ENCODE results near the gene NEK2.
"Not testable (repeated sequence)": the region's sequence is repeated elsewhere in the genome, so short reads cannot be mapped to it uniquely, and the experiment has no call there.

Gene NEK2

GRCh38 chr1:211650904-211651303 lies 24.5 kb downstream of the NEK2 start:
- no peak for DNase-seq (ENCODE audit: low spot score)

DNA sequence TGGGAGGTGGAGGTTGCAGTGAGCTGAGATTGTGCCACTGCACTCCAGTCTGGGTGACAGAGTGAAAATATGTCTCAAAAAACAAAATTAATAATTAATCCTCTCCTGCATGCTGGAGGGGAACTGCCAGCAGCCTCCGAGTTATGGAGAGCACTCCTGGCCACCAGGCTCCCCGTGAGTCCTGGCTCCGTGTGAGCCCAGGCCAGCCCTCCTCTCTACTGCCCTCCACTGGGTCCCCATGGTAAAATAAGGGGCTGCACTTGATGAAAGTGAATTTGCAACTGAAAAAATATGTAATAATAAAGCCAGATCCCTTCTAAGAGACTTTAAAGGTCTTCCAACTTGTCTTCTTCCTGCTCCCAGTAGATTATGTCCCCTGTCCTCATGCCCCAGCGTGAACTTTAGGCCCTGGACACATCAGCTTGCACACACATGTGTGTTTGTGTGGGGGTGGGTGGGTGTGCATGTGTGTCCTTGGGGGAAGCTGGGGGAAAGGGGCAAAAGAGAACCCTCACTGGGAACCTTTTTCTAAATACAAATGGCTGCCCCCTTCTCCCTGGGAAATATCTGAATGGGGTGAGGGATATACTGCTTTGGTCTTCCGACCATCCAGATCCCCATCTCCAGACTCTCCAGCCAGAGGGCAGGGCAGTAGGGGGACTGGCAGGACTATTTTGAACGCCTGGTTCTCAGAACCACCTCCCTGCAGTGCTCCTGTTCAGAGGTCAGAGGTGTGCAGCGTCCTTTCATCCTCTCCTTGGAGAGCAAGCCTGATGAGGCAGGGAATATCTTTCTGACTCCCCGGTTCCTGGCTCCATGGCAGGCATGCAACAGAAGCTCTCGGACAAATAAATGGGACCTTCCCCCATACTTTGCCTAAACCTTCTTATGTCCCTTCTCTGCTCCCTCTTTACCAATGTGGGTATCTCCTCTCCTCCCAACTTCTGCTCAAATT lies 26.2 kb downstream of the NEK2 start:
- no peak for DNase-seq (ENCODE audit: low spot score)

DNA sequence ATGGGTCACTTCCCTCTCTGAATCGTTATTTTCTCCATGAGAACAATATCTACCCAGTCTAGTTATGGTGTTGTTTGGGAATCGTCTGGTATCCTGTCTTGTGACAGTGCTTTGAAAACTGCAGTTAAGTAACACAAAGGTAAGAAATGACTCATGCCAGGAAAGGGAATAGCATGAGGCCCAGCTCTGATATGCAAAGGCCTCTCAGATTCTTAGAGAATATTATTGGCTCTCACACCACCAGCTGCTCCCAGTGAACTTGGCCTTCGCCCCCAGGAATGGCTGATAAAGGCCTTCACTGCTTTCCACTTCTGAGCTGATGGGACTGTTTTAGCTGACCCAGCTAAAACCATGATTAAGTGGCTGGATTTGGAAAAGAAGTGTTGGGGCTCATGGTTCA lies 27.1 kb downstream of the NEK2 start:
- DNase-seq (ENCODE audit: low spot score): no peak

DNA sequence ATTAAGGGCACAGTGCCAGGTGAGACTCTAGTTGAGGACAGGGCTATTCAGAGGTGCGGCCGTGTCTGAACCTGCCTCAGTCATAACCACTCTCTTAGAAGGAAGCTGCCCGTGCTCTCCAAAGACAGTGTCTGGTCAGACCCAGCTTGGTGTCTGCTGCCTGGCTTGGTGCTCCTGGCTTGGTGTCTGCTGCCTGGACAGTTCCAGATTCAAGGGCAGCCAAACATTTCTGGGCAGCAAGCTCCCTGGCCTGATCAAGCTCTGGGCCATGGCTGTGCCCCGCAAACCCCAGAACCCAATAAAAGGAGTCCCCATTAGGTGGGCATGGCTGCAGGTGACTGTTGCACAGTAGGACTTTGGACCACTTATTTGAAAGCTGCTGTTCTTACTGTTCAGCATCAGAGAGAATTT lies 27.7 kb downstream of the NEK2 start:
- DNase-seq (ENCODE audit: low spot score): no peak

DNA sequence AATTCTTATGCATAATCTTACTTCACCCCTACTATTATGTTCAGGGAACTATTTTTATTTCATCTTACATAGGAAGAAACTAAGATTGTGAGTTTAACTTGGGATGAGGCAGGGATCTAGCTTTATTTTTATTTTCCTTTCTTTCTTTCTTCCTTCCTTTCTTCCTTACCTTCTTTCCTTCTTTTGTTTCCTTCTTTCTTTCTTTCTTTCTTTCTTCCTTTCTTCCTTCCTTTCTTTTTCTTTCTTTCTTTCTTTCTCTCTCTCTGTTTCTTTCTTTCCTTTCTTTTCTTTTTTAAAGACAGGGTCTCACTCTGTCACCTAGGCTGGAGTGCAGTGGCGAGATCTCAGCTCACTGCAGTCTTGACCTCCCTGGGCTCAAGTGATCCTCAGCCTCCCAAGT lies 28.9 kb downstream of the NEK2 start:
- DNase-seq (ENCODE audit: low spot score): no peak

DNA sequence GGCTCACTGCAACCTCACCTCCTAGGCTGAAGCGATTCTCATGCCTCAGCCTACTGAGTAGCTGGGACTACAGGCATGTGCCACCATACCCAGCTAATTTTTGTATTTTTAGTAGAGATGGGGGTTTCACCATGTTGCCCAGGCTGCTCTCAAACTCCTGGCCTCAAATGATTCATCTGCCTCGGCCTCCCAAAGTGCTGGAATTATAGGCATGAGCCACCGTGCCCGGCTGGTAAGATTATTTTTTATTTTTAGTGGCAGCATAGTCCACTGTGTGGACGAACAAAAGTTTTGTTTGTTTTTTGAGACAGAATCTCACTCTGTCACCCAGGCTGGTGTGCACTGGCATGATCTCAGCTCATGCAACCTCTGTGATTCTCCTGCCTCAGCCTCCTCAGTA lies 29.8 kb downstream of the NEK2 start:
- DNase-seq (ENCODE audit: low spot score): not testable (repeated sequence)

GRCh38 chr1:211644653-211645052 lies 30.8 kb downstream of the NEK2 start:
- DNase-seq (ENCODE audit: low spot score): no peak

DNA sequence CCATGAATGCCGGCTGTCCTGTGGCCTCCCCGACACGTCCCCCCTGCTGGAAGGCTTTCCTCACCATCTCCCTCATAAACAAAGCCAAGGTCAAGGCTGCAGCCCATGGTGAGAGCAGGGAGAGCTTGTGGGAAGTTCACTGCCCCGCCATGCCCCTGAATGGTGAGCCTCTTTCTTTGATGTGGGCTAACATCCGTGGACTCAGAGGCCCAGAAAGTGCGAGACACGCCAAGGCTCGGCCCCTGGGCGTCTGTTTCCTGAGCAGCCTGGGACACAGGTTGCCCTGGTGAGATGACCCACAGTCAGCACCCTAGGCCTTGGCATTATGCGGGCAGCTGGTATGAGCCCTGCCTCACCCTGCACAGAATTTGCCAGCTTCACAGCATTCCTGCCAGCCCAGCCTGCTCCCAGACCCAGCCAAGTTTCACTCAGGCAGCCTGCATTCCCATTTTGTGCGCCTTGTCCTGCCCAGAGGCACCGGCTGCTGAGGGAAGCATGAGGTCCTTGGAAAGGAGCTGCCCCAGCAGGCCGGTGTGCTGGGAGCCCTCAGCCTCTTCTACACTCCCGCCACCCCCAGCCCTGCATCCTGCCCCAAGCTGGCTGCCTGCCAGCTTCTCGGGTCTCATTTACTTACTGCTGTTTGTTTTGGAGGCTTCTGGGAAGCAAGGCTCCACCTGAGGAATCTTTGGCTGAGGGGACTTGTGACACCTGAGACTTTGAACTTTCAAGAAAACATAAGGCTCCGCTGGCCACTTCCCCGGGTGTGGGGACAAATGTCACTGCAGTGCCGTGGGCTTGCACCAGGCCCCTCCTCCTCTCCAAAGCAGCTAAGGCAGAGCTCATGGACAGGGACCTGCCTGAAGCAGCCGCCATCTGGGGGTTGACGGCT lies 31.9 kb downstream of the NEK2 start:
- DNase-seq (ENCODE audit: low spot score): no peak

DNA sequence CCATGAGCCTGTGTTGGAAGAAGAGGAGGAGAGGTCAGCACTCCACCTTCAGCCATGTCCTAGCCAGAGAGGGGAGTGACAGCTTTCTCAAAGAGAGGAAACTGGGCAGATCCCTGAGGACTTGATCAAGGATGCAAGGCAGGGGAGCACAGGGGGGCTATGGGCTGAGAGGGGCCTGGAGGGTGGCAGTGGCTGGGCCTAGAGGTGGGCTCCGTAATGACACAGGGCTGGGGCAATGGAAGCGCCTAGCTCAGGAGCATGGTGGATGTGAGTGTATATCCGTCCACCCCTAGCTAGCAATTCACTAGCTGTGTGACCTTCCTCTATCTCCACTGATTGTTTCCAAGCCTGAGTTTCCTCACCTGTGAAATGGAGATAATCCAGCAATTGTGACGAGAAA lies 32.6 kb downstream of the NEK2 start:
- no peak for DNase-seq (ENCODE audit: low spot score)

GRCh38 chr1:211641942-211642341 lies 33.5 kb downstream of the NEK2 start:
- no peak for DNase-seq (ENCODE audit: low spot score)

- no peak for DNase-seq (ENCODE audit: low spot score)
These were observed 34.2 kb downstream of the NEK2 start for GRCh38 chr1:211641044-211641800.

GRCh38 chr1:211640301-211640630 lies 35.2 kb downstream of the NEK2 start:
- no peak for DNase-seq (ENCODE audit: low spot score)

GRCh38 chr1:211639475-211640300 lies 35.7 kb downstream of the NEK2 start:
- DNase-seq (ENCODE audit: low spot score): no peak

GRCh38 chr1:211638689-211639101 lies 36.7 kb downstream of the NEK2 start:
- DNase-seq (ENCODE audit: low spot score): no peak

DNA sequence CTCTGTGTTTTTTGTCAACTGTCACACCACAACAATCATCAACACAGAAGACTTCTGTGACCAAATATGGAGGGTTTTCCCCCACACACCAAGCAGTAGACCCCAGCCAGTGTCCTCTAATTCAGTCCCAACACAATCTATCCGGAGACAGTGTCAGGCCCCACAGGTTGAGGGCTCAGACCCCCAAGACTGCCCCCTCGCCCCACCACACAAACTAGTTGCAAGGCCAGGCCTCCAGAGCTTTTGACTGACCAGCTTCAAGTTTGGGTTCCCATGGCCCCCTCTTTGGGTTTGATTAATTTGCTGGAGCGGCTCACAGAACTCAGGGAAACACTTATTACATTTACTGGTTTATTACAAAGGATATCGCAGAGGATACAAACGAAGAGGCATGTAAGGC lies 37.2 kb downstream of the NEK2 start:
- no peak for DNase-seq (ENCODE audit: low spot score)

GRCh38 chr1:211637066-211637465 lies 38.4 kb downstream of the NEK2 start:
- DNase-seq (ENCODE audit: low spot score): no peak

GRCh38 chr1:211636575-211637029 lies 38.8 kb downstream of the NEK2 start:
- peak; percentile 23 for DNase-seq (ENCODE audit: low spot score)

DNA sequence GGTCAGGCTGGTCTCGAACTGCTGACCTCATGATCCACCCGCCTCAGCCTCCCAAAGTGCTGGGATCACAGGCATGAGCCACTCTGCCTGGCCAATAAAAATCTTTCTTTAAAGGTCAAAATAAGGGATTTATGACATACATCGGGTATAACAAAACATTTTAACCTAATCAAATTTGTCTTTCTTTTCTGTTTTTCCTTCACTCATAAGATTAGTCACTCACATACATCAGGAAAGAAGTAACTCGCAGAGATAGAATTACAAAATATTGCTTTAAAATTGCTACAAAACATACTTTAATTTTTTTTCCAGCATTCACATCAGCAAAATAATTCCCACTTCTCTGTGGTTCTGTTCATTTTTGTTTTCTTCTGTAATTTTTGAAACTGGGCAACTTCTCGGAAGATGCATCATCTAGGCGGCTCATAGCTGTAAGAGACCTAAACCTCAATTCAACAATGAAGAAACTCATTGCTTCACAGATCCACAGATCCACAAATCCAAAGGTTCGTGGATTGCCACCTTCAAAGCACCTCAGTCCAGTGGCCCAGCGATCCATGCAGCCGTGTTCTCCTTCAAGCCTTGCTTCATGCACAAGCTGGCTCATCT lies 39.7 kb downstream of the NEK2 start:
- DNase-seq (ENCODE audit: low spot score): no peak

- DNase-seq (ENCODE audit: low spot score): no peak
These were observed 40.5 kb downstream of the NEK2 start for GRCh38 chr1:211634931-211635330.

DNA sequence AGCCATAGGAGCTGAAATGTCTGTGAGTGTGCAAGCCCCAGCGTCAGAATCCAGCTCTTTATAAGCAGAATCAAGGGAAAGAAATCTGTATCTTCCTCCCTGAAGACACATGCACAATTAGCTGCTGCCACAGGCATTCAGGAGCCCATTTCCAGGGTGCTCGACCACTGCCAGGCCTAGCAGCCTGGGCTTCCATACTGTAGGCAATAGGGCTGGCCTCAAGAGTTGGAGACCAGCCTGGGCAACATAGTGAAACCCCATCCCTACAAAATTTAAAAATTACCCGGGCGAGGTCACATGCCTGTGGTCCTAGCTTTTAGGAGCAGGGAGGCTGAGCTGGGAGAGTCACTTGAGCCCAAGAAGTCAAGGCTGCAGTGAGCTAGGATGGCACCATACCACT lies 41.0 kb downstream of the NEK2 start:
- DNase-seq (ENCODE audit: low spot score): no peak

DNA sequence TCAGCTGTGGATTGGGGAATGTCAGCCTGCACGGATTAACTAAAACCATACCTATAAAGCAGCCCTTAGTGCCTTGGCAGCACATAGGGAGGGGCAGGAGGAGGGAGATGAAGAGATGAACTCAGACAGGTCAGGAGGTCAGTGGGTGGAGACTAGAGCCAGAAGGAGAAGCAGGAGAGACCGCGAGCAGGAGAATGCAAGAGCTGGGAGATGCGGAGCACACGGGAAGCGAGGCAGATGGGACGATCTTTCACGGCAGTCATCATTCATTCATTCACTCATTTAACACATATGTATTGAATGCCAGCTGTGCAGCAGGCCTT lies 41.9 kb downstream of the NEK2 start:
- no peak for DNase-seq (ENCODE audit: low spot score)

Data from RKO (cell line).